H9 (cell line): ENCODE measurements around the gene AQP3. TPM values are rescaled to one million over a fixed set of nuclear protein-coding genes. Genes with fewer than 3 reads are reported as not detected.

Experiments used
- DNase-seq: peaks from one replicate; pipeline ENCODE4 v3.0.0-alpha.2; 2017
- H2AFZ ChIP-seq: one replicate; pipeline ENCODE4 v1.6.1; 2013; ENCODE audit warnings: mild to moderate bottlenecking, low read length, control low read depth, moderate library complexity
- H2AK5ac ChIP-seq: 2 replicates; pipeline ENCODE4 v1.6.1; 2013; ENCODE audit warnings: low read length, control low read depth, mixed read lengths; ENCODE audit not compliant: insufficient read length
- H2BK120ac ChIP-seq: one replicate; pipeline ENCODE4 v1.6.1; 2013; ENCODE audit warnings: low read depth, mild to moderate bottlenecking, low read length, control low read depth, inconsistent platforms; ENCODE audit not compliant: poor library complexity, severe bottlenecking
- H2BK12ac ChIP-seq: 2 replicates; pipeline ENCODE4 v1.6.1; 2013; ENCODE audit warnings: low read length, control low read depth, mixed read lengths, low read depth; ENCODE audit not compliant: insufficient read length
- H2BK15ac ChIP-seq: 2 replicates; pipeline ENCODE4 v1.6.1; 2013; ENCODE audit warnings: low read depth, low read length, control low read depth
- H2BK20ac ChIP-seq: one replicate; pipeline ENCODE4 v1.6.1; 2013; ENCODE audit warnings: low read depth, mild to moderate bottlenecking, low read length, control low read depth, inconsistent platforms; ENCODE audit not compliant: poor library complexity, severe bottlenecking
- H2BK5ac ChIP-seq: 2 replicates; pipeline ENCODE4 v1.6.1; 2013; ENCODE audit warnings: low read length, control low read depth, mixed read lengths; ENCODE audit not compliant: insufficient read length
- H3K14ac ChIP-seq: 2 replicates; pipeline ENCODE4 v1.6.1; 2013; ENCODE audit warnings: low read length, control low read depth; ENCODE audit not compliant: insufficient read depth
- H3K18ac ChIP-seq: 2 replicates; pipeline ENCODE4 v1.6.1; 2013; ENCODE audit warnings: low read depth, mild to moderate bottlenecking, mixed read lengths, low read length, control low read depth; ENCODE audit not compliant: insufficient read length
- H3K23ac ChIP-seq: 2 replicates; pipeline ENCODE4 v1.6.1; 2013; ENCODE audit warnings: low read length, control low read depth, mixed read lengths, low read depth; ENCODE audit not compliant: insufficient read length
- H3K23me2 ChIP-seq: 2 replicates; pipeline ENCODE4 v1.6.1; 2013; ENCODE audit warnings: low read depth, mild to moderate bottlenecking, mixed read lengths, low read length, control low read depth; ENCODE audit not compliant: insufficient read length, poor library complexity, severe bottlenecking
- H3K27ac ChIP-seq: 2 replicates; pipeline ENCODE4 v1.5.1; 2013; ENCODE audit warnings: low read length, control low read depth, mixed read lengths, low read depth; ENCODE audit not compliant: insufficient read length
- H3K27me3 ChIP-seq: 2 replicates; pipeline ENCODE4 v1.6.1; 2013; ENCODE audit warnings: low read length, control low read depth, inconsistent platforms; ENCODE audit not compliant: insufficient read depth
- H3K4ac ChIP-seq: 2 replicates; pipeline ENCODE4 v1.6.1; 2013; ENCODE audit warnings: low read depth, mild to moderate bottlenecking, control low read depth, inconsistent platforms, low read length, moderate library complexity
- H3K4me1 ChIP-seq: 2 replicates; pipeline ENCODE4 v1.6.1; 2013; ENCODE audit warnings: low read length, control low read depth, inconsistent platforms; ENCODE audit not compliant: insufficient read depth
- H3K4me2 ChIP-seq: 2 replicates; pipeline ENCODE4 v1.6.1; 2013; ENCODE audit warnings: low read length, control low read depth, mixed read lengths; ENCODE audit not compliant: insufficient read length, insufficient read depth
- H3K56ac ChIP-seq: 2 replicates; pipeline ENCODE4 v1.6.1; 2013; ENCODE audit warnings: low read depth, mild to moderate bottlenecking, mixed read lengths, low read length, control low read depth; ENCODE audit not compliant: insufficient read length
- H3K79me1 ChIP-seq: 2 replicates; pipeline ENCODE4 v1.6.1; 2013; ENCODE audit warnings: low read depth, mild to moderate bottlenecking, moderate library complexity, low read length, control low read depth, inconsistent platforms; ENCODE audit not compliant: insufficient read depth, poor library complexity, severe bottlenecking
- H3K79me2 ChIP-seq: 2 replicates; pipeline ENCODE4 v1.6.1; 2013; ENCODE audit warnings: low read length, control low read depth, inconsistent platforms; ENCODE audit not compliant: insufficient read depth
- H3K9ac ChIP-seq: 2 replicates; pipeline ENCODE4 v1.6.1; 2013; ENCODE audit warnings: low read length, control low read depth, mixed read lengths; ENCODE audit not compliant: insufficient read length; ENCODE audit errors: extremely low read depth
- H3K9me3 ChIP-seq: one replicate; pipeline ENCODE4 v1.6.1; 2013; ENCODE audit warnings: low read depth, low read length, inconsistent platforms; ENCODE audit not compliant: control insufficient read depth
- H3T11ph ChIP-seq: one replicate; pipeline ENCODE4 v1.6.1; 2013; ENCODE audit warnings: mild to moderate bottlenecking, low read length, control low read depth, inconsistent platforms
- H4K20me1 ChIP-seq: one replicate; pipeline ENCODE4 v1.6.1; 2013; ENCODE audit not compliant: control insufficient read depth, insufficient read length, insufficient read depth
- H4K5ac ChIP-seq: 2 replicates; pipeline ENCODE4 v1.6.1; 2013; ENCODE audit warnings: low read depth, mild to moderate bottlenecking, mixed read lengths, low read length, control low read depth; ENCODE audit not compliant: insufficient read length
- H4K8ac ChIP-seq: replicated peaks from 2 replicates; pipeline ENCODE4 v1.6.1; 2013; ENCODE audit warnings: low read length, control low read depth, mixed read lengths, low read depth; ENCODE audit not compliant: insufficient read length
- H4K91ac ChIP-seq: 2 replicates; pipeline ENCODE4 v1.6.1; 2013; ENCODE audit warnings: low read depth, mild to moderate bottlenecking, moderate library complexity, mixed read lengths, low read length, control low read depth; ENCODE audit not compliant: insufficient read length
- H3K27ac Mint-ChIP-seq, 3 experiments: 2 replicates in 2 of 3; 3 replicates in 1 of 3; pipeline ENCODE4 v1.8.0; 2020 to 2021; ENCODE audit warnings: mixed read lengths in 3 of 3, mild to moderate bottlenecking in 1 of 3, moderate library complexity in 1 of 3
- H3K27me3 Mint-ChIP-seq: 2 replicates; pipeline ENCODE4 v1.8.0; 2021; ENCODE audit warnings: low read depth, mild to moderate bottlenecking, moderate library complexity, mixed read lengths
- H3K36me3 Mint-ChIP-seq, 3 experiments: 2 replicates in 2 of 3; 3 replicates in 1 of 3; pipeline ENCODE4 v1.8.0; 2020 to 2021; ENCODE audit warnings: low read depth in 3 of 3, mixed read lengths in 3 of 3; ENCODE audit not compliant: insufficient read depth in 1 of 3
- H3K4me1 Mint-ChIP-seq, 2 experiments: 2 replicates each; pipeline ENCODE4 v1.8.0; 2020; ENCODE audit warnings: mixed read lengths in 2 of 2
- H3K4me3 Mint-ChIP-seq, 2 experiments: 2 replicates in 1 of 2; 3 replicates in 1 of 2; pipeline ENCODE4 v1.8.0; 2020 to 2021; ENCODE audit warnings: mild to moderate bottlenecking in 2 of 2, mixed read lengths in 2 of 2, moderate library complexity in 1 of 2
- H3K9me3 Mint-ChIP-seq, 2 experiments: 2 replicates in 1 of 2; 3 replicates in 1 of 2; pipeline ENCODE4 v1.8.0; 2020; ENCODE audit warnings: mild to moderate bottlenecking in 2 of 2, mixed read lengths in 2 of 2, moderate library complexity in 1 of 2
- WGBS: extraction: QIAGEN DNeasy Blood & Tissue Kit; methylation state at CpG from one replicate; pipeline ENCODE4 v1.1.7; 2013; ENCODE audit warnings: missing lambda C conversion rate, low lambda C conversion rate, mixed read lengths; ENCODE audit not compliant: insufficient read length; ENCODE audit errors: extremely low coverage; 5-methylcytosine and 5-hydroxymethylcytosine counted together
- total RNA-seq: library from RNA; stranded (reverse); gene quantifications from 2 replicates; pipeline ENCODE4 v1.2.1, GENCODE V29; 2021
- TF ChIP-seq, protein P1 (sequence below): fragments of 200-600 bp; sonication (generic); conservative IDR thresholded peaks from 3 replicates; pipeline ENCODE4 v1.8.0; 2021; ENCODE audit warnings: antibody characterized with exemption, mild to moderate bottlenecking

AQP3 gene
- total RNA-seq, 1 experiment from 2014 or later, result 1.6 TPM

DNA sequence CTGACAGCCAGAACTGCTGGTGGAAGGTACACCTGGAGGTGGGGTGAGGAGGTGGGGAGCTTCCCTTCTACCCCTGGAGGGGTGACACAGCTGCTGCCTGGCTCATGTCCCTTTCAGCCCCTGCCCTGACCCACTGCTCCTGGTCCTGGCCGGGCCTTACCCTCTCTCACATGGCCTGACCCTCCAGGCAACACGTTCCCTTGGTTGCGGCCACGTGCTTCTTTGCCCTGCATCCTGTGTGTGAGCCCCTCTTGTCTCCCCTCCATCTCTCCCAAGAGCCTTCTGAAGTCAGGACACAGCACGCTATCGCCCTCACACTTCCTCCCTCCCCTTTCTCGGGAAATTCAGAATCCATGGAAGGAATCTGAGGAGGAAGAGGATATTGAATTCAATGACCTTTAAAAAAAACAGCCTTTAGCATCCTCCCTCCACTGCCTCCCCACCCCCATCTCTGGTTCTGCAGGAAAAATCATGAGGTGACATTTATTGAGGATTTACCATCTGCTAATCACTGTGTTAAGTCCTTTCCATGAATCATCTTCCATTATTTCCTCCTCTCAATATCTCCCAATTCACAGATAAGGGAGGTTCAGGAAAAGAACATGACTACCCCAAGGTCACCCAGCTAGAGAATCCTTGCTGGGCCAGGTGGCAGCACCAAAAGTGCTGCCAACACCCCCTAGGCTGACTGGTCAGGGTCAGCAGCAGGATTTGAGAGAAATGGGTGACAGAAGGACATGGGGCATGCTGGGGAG lies 8.3 kb downstream of the AQP3 start:
- Histone ChIP-seq H2BK12ac (no peak overlapping the region), H3K14ac (peak overlapping the region; percentile 70; the same call in 1 of the 2 replicates), H2BK120ac (no peak overlapping the region), H3T11ph (no peak overlapping the region), H4K20me1 (no peaks in the 10 kb centered on the region), H3K79me1 (no peaks in the 10 kb centered on the region), H2BK15ac (no peak overlapping the region), H3K18ac (no peak overlapping the region), H4K91ac (no peak overlapping the region), H3K23me2 (no peaks in the 10 kb centered on the region), H3K9me3 (no peaks in the 10 kb centered on the region), H3K56ac (no peak overlapping the region), H3K4me2 (no peak overlapping the region), H4K5ac (no peak overlapping the region), H2AFZ (no peak overlapping the region), H3K9ac (no peak overlapping the region), H3K27me3 (no peaks in the 10 kb centered on the region), H4K8ac (no peak overlapping the region), H3K79me2 (no peaks in the 10 kb centered on the region), H3K23ac (no peak overlapping the region), H2AK5ac (no peak overlapping the region), H3K4me1 (no peaks in the 10 kb centered on the region), H3K4ac (no peak overlapping the region), H2BK5ac (no peak overlapping the region), H2BK20ac (no peak overlapping the region), H3K27ac (no peak overlapping the region)
- TF ChIP-seq, protein P1, sequence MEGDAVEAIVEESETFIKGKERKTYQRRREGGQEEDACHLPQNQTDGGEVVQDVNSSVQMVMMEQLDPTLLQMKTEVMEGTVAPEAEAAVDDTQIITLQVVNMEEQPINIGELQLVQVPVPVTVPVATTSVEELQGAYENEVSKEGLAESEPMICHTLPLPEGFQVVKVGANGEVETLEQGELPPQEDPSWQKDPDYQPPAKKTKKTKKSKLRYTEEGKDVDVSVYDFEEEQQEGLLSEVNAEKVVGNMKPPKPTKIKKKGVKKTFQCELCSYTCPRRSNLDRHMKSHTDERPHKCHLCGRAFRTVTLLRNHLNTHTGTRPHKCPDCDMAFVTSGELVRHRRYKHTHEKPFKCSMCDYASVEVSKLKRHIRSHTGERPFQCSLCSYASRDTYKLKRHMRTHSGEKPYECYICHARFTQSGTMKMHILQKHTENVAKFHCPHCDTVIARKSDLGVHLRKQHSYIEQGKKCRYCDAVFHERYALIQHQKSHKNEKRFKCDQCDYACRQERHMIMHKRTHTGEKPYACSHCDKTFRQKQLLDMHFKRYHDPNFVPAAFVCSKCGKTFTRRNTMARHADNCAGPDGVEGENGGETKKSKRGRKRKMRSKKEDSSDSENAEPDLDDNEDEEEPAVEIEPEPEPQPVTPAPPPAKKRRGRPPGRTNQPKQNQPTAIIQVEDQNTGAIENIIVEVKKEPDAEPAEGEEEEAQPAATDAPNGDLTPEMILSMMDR, result no peak
- peaks cover 11% of the 10 kb centered on the region for H3K27me3 Mint-ChIP-seq
- H3K4me3 Mint-ChIP-seq, result no peak overlapping the region
- H3K36me3 Mint-ChIP-seq, result no peaks in the 10 kb centered on the region
- no peaks in the 10 kb centered on the region for H3K9me3 Mint-ChIP-seq
- no peak overlapping the region for H3K27ac Mint-ChIP-seq
- peaks cover 18 to 24% of the 10 kb centered on the region in 2 experiments for H3K4me1 Mint-ChIP-seq
- DNase-seq, result no peak
- no CpG with 5 or more reads among the region's 7 CpGs for WGBS
